HG02981 (cell line): ENCODE data around the gene FGF19.

Experiments used
- ATAC-seq: cut with Tn5 transposase; IDR thresholded peaks from one replicate; pipeline ENCODE4 v1.9.1; 2021; ENCODE audit warnings: mild to moderate bottlenecking, moderate library complexity; ENCODE audit not compliant: unreplicated experiment

The FGF19 gene

DNA sequence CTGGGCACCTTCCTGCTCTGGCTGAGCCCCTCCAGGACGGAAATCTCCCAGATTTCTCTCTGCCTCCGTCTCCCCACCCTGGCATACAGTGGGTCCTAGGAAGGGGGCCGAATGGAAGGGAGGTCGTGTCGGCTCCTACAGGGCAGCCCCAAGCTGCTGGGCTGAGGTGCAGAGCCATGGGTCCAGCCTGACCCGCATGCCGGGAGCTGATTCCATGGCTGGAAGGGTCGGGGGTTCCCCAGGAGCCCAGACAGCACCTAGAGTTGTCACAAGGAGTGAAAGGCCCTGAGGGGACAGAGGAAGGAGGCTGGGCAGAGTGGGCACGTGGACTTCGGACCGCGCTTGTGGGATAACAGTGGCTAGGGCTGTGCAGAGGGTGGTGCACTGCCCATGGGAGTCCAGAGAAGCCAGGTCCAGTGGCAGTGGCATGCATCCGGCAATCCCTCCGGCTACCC lies 46.3 kb downstream of the FGF19 start:
- no peak for ATAC-seq

- ATAC-seq: no peak
These were observed 47.0 kb downstream of the FGF19 start for GRCh38 chr11:69656536-69657455.

DNA sequence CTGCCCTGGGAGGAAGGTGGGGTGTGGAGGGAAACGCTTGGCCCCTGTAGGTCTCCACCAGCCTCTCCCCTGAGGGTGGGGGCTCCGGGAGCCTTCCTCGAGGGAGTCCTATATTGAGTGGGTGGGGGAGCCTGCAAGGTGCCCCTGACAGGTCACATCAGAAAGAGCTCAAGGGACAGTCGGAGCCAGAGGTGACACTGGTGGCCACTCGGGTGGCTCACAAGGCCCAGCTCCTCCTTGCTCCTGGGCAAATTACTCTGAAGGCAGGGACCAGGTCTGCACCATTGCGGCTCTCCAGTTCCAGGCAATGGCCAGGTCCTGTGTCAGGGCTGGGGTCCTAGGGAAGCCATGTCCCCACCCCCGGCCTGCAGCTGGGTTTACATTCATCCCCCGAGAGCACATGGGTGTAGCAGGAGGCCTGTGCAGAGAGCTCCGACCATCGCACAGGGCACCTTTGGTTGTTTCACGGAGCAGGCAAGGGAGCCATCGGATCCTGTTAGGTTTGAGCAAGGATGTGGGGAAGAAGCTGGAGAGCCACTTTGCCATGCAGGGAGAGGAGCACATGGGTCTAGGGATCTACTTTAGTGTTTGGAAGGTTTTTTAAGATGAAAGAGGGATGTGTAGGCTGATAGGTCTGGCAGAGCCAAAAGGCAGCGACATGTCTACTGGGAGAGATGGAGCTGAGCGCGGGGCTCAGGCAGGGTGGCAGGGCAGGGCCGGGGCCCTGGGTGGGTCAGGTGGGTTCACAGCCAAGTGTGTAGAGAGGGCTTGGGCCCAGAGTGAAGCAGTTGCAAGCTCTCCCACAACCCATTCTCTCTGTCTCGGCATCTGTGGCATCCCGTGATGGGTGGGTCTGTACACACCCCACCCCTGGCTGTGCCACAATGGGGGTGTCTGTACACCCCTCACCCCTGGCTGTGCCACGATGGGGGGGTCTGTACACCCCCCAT lies 48.1 kb downstream of the FGF19 start:
- no peak for ATAC-seq

DNA sequence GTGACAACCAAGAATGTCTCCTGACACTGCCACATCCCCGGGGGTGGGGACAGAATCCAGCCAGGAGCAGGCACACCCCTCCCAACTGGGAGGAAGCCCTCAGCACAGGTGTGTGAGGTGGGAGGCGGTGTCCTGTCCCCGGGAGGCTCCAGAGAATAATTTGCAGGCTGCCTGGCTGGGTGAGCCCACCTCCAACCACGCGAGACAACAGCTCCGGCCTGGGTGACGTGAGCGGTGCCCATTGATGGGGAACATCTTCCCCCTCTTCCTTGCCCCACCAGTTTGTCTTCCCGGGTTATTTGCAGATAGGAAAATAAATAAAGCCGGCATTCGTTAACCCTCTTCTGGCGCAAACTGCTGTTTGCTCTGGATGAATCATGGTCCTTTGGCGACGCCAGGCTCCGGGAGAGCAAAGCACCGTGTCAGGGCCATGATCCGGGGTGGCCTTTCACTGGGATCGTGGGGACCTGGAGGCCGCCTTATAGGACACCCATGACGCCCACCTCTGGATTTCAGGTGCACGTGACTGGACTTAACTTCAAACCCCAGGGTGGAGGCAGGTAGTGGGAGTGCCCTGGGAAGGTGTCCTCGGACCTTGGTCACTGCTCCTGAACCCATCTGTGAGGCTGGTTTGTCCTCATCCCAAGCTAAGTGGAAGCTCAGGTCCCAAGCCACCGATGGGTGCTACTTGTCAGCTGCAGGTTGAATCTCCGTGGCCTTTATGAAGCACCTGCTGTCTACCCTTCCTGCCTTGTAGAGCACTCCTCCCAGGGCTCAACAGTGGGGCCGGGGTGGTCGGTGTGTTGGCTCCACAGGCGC lies 49.0 kb downstream of the FGF19 start:
- ATAC-seq: no peak

DNA sequence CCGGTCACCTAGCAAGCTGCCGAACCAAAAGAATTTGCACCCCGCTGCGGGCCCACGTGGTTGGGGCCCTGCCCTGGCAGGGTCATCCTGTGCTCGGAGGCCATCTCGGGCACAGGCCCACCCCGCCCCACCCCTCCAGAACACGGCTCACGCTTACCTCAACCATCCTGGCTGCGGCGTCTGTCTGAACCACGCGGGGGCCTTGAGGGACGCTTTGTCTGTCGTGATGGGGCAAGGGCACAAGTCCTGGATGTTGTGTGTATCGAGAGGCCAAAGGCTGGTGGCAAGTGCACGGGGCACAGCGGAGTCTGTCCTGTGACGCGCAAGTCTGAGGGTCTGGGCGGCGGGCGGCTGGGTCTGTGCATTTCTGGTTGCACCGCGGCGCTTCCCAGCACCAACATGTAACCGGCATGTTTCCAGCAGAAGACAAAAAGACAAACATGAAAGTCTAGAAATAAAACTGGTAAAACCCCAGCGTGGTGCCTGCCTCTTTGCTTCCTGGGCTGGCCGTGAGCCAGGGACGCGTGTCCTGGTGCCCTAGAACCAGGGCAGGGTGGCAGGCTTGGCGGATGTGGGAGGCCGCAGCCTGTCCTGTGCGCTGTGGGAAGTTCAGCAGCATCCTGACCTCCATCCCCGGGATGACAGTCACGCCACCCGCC lies 49.7 kb downstream of the FGF19 start:
- no peak for ATAC-seq

DNA sequence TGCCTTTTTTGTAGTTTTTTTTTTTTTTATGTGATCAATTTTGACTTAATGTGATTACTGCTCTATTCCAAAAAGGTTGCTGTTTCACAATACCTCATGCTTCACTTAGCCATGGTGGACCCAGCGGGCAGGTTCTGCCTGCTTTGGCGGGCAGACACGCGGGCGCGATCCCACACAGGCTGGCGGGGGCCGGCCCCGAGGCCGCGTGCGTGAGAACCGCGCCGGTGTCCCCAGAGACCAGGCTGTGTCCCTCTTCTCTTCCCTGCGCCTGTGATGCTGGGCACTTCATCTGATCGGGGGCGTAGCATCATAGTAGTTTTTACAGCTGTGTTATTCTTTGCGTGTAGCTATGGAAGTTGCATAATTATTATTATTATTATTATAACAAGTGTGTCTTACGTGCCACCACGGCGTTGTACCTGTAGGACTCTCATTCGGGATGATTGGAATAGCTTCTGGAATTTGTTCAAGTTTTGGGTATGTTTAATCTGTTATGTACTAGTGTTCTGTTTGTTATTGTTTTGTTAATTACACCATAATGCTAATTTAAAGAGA lies 50.3 kb downstream of the FGF19 start:
- no peak for ATAC-seq

DNA sequence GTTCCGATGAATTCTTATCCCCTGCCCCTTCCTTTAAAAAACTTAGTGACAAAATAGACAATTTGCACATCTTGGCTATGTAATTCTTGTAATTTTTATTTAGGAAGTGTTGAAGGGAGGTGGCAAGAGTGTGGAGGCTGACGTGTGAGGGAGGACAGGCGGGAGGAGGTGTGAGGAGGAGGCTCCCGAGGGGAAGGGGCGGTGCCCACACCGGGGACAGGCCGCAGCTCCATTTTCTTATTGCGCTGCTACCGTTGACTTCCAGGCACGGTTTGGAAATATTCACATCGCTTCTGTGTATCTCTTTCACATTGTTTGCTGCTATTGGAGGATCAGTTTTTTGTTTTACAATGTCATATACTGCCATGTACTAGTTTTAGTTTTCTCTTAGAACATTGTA lies 50.8 kb downstream of the FGF19 start:
- ATAC-seq: no peak

- no peak for ATAC-seq
These were observed 51.8 kb downstream of the FGF19 start for GRCh38 chr11:69651834-69652620.

DNA sequence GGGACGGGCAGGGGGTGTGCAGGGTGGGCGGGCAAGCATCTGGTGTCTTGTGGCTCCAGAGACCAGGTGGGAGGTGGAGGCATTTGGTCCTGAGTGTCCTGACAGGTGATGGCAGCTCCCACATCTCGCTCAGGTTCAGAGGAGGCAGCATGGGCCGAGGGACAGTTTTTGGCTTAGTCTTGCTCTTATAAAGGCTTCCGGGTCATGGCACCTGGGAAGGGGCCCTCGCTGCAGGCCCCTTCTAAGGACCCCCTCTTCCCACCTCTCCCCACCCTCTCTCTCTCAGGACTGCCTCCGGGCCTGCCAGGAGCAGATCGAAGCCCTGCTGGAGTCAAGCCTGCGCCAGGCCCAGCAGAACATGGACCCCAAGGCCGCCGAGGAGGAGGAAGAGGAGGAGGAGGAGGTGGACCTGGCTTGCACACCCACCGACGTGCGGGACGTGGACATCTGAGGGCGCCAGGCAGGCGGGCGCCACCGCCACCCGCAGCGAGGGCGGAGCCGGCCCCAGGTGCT lies 52.9 kb downstream of the FGF19 start:
- no peak for ATAC-seq

- ATAC-seq: no peak
These were observed 53.6 kb downstream of the FGF19 start for GRCh38 chr11:69650081-69650831.

GRCh38 chr11:69649576-69649900 lies 54.3 kb downstream of the FGF19 start:
- no peak for ATAC-seq

DNA sequence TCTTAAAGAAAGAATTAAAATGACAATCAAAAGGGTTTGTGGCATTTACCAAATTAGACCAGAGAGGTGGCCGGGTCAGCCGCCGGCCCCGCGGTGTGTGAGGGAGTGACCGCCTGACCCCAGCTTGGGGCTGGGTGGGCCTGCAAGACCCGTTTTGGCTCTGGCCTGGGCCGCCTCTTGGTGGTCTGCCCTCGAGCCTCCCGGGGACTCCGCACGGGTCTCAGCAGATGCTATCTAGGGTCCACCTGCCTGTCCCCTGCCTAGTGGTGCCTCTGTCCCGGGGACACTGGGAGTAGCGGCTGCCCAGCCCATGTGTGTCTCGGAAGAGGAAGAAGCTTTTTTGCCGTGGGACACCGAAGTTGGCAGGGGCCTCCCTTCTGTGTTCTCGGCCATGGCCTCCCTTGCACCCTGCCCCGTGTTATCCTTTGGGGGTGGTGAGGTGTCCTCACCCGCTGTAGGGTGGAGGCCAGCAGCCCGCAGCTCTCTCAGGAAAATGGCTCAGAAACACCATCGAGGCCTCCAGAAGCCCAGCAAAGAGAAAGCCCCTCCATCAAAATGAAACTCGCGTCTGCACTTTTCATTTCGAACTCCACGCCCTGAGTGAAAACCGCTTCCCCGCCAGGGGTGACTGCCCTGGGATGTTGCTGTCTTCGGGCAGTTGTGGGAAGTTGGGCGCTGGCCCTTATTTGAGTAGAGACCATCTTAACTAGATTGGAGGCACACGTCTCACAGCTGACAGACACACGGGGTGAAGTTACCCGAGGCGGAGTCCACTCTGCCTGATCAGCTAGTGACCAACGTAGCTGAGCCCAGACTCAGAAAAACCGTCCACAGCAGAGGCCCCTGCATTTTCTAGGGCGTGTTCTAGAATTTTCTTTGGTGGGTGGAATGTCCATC lies 54.9 kb downstream of the FGF19 start:
- ATAC-seq: no peak
